ENCODE results near the gene POLD2. TPM values are rescaled to one million over a fixed set of nuclear protein-coding genes. Genes with fewer than 3 reads are reported as not detected.
A peak's percentile ranks its signal among the peaks of the same experiment; 100 is the strongest.

Gene POLD2
- total and polyA plus RNA-seq, 2 of the 13 experiments (the other 11 are each of a cell fraction or from before 2014, with no cell fraction given), result 87.6 to 95.1 TPM

- TF ChIP-seq ZBTB4 (CRISPR knock-in tag; IDR thresholded peaks at IDR 0.05; ENCODE audit: borderline replicate concordance) (0 out of 2 replicates have a peak, but pooled peaks have one; percentile 49), ZFY (CRISPR knock-in tag; IDR thresholded peaks at IDR 0.05) (0 out of 2 replicates have a peak, but pooled peaks have one; percentile 9), RAD21 (CRISPR knock-in tag; IDR thresholded peaks at IDR 0.05) (no peak), ZNF772 (CRISPR knock-in tag; IDR thresholded peaks at IDR 0.05) (no peak), ZBTB49 (CRISPR knock-in tag; IDR thresholded peaks at IDR 0.05; ENCODE audit: borderline replicate concordance) (no peak), POLR2AphosphoS2 (IDR thresholded peaks at IDR 0.05; ENCODE audit: low read depth, low read length) (no peak), ZNF362 (CRISPR knock-in tag; IDR thresholded peaks at IDR 0.05; ENCODE audit: borderline replicate concordance) (no peak), ZNF790 (CRISPR knock-in tag; IDR thresholded peaks at IDR 0.05; ENCODE audit: borderline replicate concordance) (no peak), MEF2D (CRISPR knock-in tag; IDR thresholded peaks at IDR 0.05) (peak; percentile 56), GMEB2 (CRISPR knock-in tag; IDR thresholded peaks at IDR 0.05; ENCODE audit: low read depth) (no peak), HNRNPL (IDR thresholded peaks at IDR 0.05; ENCODE audit: low read depth, low read length) (no peak), NFRKB (IDR thresholded peaks at IDR 0.05) (no peak), FOXC1 (CRISPR knock-in tag; IDR thresholded peaks at IDR 0.05; ENCODE audit: borderline replicate concordance) (no peak)
- TF ChIP-seq, protein P1, sequence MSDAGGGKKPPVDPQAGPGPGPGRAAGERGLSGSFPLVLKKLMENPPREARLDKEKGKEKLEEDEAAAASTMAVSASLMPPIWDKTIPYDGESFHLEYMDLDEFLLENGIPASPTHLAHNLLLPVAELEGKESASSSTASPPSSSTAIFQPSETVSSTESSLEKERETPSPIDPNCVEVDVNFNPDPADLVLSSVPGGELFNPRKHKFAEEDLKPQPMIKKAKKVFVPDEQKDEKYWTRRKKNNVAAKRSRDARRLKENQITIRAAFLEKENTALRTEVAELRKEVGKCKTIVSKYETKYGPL (CRISPR knock-in tag; IDR thresholded peaks at IDR 0.05), result no peak
- TF ChIP-seq, protein P2, sequence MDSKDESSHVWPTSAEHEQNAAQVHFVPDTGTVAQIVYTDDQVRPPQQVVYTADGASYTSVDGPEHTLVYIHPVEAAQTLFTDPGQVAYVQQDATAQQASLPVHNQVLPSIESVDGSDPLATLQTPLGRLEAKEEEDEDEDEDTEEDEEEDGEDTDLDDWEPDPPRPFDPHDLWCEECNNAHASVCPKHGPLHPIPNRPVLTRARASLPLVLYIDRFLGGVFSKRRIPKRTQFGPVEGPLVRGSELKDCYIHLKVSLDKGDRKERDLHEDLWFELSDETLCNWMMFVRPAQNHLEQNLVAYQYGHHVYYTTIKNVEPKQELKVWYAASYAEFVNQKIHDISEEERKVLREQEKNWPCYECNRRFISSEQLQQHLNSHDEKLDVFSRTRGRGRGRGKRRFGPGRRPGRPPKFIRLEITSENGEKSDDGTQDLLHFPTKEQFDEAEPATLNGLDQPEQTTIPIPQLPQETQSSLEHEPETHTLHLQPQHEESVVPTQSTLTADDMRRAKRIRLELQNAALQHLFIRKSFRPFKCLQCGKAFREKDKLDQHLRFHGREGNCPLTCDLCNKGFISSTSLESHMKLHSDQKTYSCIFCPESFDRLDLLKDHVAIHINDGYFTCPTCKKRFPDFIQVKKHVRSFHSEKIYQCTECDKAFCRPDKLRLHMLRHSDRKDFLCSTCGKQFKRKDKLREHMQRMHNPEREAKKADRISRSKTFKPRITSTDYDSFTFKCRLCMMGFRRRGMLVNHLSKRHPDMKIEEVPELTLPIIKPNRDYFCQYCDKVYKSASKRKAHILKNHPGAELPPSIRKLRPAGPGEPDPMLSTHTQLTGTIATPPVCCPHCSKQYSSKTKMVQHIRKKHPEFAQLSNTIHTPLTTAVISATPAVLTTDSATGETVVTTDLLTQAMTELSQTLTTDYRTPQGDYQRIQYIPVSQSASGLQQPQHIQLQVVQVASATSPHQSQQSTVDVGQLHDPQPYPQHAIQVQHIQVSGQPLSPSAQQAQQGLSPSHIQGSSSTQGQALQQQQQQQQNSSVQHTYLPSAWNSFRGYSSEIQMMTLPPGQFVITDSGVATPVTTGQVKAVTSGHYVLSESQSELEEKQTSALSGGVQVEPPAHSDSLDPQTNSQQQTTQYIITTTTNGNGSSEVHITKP (CRISPR knock-in tag; IDR thresholded peaks at IDR 0.05; ENCODE audit: low read depth), result peak; percentile 57; the same call in 1 of the 2 replicates
Observed at GRCh38 chr7:44071726-44072363, 51.5 kb downstream of the POLD2 start (continued).
